ENCODE data around the gene PHACTR2.

The PHACTR2 gene

DNA sequence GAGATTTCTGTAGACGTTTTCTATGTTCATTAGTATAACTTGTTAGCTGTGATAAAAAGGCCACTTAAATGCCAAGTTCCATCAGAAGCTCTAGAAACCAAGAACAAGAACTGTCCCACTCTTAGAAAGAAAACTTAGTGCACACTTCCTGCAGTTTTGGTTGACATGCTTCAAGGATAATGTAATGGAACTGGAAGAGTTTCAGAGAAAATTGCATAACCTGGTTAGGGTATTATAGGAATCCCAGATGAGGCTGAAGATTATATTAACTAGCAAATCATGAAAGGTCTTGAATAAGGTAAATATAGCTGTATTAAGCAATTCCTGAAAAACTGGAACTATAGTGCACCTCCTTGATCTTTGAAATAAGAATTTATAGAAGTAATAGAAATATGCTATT, 1.8 kb upstream of the PHACTR2 start:
- DNase-seq, result no peak

- DNase-seq, result no peak
These were observed 1.2 kb upstream of the PHACTR2 start for GRCh38 chr6:143676437-143677045.

DNA sequence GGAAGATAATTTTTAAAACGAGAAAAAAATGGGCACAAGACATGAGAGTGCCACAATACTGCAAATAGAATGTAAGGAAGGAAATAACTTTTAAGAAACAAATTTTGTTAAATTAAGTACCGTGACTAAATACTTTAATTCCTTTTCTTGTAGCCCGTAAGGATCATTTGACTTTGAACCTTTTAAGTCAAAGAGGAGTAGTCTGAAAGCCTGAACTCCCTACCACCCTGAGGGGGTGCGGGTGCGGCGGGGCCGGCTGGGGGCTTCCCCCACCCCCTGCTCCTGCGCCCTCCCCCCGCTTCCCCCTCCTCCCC, 231 bp upstream of the PHACTR2 start:
- DNase-seq, result no peak

DNA sequence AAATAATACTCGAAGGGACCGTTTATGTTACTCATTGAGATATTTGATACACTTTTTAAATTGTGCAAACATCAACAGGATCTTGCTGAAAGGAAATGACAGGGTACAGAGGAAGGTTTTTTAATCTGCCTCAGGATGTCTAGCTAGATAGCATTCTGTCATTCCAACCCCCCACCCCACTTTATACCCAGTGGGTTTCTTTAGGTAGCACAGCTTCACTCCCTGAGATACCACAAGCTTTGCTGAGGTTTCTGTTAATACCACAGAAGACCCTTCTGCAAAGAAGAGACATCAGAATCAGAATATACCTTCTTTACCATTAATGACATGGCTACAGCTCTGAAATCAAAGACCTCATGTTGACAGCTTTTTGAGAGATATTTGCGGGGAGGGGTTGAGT, 1.3 kb downstream of the PHACTR2 start:
- no peak for DNase-seq

DNA sequence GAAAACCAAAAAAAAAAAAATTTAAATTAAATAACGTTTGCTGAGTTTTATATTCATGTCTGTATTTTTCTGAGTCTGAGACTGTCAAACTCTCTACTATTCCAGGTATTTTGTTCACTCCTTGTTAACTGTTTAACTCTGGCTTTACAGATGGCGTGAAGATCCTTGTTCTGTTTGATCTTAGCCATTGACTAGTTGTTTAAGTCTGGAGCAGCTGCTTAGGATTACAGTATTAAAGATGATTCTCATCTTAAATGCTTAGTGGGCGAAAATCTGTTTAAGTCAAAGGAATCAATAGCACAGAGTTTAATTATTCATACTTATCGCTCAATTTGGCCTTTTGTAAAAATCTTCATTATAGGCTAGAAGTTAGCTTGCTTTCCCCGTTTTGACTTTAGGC, 2.4 kb downstream of the PHACTR2 start:
- no peak for DNase-seq

DNA sequence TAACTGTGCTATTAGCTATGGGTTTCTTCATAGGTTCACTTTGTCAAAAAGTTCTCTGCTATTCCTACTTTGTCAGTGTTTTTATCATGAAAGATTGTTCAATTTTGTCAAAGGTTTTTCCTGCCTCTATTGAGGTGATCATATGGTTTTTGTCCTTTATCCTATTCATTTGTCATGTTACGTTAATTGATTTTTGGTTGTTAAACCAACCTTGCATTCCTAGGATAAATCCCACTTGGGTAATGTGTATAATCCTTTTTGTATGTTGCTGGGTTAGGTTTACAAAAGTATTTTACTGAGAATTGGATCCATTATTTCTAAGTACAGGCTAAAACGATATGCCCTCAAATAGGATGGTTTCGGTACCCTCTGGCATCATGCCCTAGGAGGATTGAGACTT, 5.0 kb downstream of the PHACTR2 start:
- DNase-seq, result no peak

- no peak for DNase-seq
These were observed 6.7 kb downstream of the PHACTR2 start for GRCh38 chr6:143684486-143684885.

DNA sequence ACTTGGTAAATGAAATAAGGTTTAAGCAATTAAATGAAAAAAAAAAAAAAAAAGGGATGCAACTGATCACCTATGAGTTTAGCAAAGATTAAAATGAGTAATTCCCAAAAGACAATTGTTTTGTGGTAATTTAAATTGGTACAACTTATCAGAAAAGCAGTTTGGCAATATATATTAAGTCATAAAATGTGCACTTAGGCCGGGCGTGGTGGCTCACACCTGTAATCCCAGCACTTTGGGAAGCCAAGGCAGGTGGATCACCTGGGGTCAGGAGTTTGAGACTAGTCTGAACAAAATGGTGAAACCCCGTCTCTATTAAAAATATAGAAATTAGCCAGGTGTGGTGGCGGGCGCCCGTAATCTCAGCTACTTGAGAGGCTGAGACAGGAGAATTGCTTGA, 7.9 kb downstream of the PHACTR2 start:
- no peak for DNase-seq

DNA sequence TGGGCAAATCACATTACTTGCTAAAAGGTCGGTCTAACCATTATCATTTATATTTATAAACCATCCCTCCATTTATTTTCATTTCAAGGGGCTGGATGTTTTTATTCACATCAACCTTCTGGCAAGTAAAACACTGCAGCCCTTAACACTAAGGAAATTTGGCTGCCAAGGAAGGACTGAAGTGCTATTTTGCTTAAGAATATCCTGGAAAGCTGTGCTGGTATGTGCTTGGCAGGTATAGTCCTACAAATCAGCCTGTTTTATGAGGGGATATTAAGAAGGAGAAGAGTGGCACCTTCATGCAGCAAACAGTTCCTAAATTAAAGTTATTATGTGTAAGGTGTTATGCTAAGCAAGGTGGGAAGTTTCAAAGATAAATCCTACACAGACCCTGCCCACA, 9.8 kb downstream of the PHACTR2 start:
- no peak for DNase-seq

DNA sequence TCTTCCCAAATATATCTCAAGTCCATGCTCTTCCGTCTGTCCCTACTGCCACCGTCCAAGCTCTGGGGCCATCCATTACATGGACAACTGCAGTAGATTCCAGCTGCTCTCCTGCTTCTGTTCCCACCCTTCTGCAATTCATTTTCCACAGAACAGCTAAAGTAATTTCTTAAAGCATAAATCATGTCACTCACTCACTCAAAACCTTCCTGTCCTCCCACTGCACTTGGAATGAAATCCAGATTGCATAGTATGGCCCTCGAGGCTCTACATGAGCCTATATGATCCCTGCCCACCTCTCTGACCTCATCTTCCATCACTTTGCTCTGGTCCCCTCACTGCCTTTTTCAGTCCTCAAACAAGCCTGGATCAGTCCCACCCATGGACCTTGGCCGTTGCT, 10.9 kb downstream of the PHACTR2 start:
- DNase-seq, result no peak

DNA sequence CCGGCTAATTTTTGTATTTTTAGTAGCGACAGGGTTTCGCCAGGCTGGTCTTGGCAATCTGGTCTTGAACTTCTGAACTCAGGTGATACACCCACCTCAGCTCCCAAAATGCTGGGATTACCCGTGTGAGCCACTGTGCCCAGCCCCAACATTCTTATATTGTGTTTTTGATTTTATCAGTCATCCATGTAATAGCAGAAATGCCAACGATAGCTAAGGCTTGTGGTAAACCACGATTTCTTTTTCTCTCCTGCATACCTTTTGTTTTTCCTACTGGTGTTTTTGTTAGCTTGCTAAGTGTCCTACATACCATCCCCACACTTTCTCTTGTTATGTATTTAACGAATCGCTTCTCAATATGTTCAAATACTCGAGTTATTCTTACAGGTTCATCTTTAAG, 12.1 kb downstream of the PHACTR2 start:
- DNase-seq, result no peak

DNA sequence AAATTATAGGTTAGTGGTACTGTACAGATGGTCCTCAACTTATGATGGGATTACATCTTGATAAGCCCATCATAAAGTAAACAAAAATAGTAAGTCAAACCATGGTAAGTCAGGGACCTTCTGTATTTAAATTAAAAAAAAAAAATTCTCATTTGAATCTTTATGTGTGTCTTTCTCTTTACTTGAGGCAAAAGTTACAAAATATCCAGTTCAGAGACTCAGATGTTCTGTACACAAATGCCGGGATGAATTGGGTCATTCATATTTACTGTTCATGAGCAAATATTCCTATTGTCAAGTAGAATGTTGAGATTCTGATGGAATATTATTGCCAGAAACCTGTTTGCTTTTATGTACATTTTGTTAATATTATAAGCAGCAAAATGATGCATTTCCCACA, 13.4 kb downstream of the PHACTR2 start:
- no peak for DNase-seq

DNA sequence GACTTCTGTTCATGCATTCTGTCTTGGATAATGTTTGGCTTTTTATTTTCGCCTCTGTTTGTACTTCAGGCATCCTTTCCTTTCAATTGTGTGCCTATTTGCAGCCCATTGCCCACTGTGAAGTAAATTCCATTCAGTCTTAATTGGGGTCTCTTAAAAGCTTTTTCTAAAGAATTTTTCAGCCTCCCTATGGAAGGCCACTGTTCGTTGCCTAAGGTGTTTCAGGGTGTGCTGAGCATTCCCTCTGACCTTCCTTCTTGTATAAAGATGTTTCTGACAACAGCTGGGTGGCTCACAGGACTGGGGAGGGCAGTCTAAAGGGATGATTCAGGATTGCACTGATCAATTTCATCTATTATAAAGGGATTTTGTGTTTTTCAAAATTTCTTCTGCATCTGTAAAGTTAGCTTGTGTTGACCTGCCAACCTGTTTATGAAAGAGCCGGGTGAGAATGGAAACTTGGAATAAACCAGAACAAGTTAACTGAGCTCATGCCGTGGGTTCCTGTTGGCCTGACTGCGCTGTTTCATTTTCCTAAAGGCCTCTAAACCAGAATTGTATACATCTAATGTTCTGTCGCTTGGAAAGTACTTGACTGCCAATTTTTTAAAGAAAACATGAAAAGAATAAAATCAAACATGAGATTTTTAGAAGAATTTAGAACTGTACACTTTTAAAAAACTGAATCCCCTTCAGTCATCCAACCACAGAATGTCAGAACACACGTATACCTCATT, 14.3 kb downstream of the PHACTR2 start:
- no peak for DNase-seq

DNA sequence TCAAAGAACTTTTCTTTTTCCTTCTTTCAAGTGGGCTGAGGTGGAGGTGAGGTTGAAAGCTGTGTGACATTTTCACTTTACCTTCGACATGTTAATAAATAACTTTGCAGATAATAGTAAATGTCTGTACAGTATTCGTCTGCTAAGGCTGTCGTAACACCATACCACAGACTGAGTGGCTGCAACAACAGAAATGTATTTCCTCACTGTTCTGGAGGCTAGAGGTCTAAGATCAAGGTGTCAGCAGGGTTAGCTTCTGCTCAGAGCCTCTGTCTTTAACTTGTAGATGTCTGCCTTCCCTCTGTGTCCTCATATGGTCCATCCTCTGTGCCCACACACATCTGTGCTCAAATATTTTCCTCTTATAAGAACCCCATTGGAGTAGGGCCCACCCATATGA, 14.9 kb downstream of the PHACTR2 start:
- DNase-seq, result no peak

DNA sequence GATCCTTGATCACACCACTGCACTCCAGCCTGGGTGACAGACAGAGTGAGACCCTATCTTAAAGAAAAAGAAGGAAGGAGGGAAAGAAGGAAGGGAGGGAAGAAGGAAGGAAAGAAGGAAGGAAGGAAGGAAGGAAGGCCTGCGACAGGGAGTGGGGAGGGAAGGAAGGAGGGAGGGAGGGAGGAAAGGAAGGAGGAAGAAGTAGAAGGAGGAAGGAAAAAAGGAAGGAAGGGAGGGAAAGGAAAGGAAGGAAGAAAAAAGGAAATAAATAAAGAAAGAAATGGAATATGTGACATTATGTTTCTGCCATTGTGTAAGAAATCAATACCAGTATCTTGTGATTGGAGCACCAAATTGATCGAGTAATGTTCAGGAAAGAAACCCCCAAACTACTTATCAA, 16.2 kb downstream of the PHACTR2 start:
- DNase-seq, result no peak

DNA sequence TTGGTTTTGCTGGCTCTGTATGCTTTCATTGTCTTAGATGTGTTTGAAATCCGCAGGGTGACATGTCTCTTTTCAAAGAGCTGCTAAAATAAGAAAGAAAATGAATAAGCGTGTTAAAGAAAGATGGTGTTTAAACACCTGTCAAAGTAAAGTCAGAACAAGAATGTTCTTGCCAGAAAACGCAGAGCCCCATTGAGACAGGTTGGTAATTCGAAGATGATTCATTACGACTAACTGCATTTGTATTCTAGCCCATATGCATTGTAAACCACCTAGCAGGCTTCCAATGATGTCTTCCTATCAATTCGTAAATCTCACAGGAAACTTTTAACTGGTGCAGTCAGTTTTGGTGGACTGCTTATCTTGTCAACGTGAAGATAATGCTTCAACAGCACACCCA, 16.8 kb downstream of the PHACTR2 start:
- no peak for DNase-seq

DNA sequence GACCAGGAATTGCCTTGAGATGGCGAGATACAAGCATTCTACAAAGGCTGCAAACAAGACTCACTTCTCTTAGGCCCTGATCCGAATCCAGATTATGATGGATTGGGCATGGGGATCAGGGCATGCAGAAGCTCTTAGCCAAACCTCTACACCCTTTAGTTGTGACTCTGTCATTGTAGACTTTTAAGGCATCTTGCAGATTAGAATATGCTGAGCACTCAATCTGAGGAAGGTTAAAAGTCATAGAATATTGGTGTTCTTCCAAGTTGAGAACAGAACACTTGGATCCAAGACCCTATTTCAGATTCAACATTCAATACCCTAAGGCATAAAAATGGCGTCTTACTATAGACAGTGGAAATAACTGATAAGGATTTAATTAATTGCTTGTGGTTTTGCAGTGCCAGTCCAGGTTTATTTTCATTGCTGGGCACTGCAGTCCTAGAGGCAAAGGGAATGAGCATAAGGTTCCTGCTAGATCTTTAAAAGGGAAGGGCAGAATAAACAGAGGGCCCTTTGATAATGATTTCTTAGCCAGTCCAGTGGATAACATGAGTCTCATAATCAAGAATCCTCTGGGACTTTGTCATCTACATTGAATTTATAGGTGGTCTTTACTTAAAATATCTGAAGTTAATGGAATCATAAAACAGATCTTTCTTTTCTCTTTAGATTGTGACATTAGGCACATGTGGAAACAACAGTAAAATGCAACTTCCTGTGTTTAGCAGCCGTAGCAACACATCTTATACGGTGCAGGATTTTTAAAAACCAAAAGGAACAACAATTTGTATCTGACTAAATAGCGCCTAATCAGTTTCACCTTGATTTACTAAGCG, 17.6 kb downstream of the PHACTR2 start:
- DNase-seq, result no peak

- no peak for DNase-seq
These were observed 18.4 kb downstream of the PHACTR2 start for GRCh38 chr6:143695969-143696663.

- no peak for DNase-seq
These were observed 18.9 kb downstream of the PHACTR2 start for GRCh38 chr6:143696664-143697000.

GRCh38 chr6:143697076-143697800, 19.5 kb downstream of the PHACTR2 start:
- no peak for DNase-seq

GRCh38 chr6:143698329-143698728, 20.6 kb downstream of the PHACTR2 start:
- DNase-seq, result no peak

DNA sequence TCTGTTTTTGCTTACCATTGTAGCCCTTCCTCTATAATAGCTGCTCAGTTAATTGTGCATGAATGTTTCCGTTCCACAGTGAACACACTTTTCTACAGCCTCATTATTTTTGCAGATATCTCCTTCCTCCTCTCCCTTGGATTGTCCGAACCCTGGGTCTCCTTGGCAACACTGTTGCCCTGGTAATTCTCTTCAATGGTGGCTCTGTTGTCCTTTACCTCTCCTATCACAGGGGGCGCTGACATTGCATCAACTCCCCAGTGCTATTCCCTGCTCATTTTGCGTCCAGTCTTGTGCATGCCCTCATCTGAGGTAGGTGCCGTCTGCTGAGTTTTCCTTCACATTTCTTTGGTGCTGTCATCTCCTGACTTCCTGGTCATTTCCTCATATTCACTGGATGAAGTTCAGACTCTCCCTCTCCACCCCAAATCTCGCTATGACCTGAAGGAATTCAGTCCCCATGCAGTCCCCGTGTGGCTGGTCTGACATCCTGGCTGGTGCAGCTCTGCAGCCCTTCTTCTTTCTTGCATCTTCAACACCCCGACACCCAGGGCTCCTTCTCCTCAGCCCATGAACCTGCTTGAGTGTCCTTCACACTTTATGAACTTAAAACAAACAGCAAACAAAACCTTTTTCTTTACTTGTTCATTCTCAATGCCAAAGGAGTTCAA, 21.1 kb downstream of the PHACTR2 start:
- no peak for DNase-seq

DNA sequence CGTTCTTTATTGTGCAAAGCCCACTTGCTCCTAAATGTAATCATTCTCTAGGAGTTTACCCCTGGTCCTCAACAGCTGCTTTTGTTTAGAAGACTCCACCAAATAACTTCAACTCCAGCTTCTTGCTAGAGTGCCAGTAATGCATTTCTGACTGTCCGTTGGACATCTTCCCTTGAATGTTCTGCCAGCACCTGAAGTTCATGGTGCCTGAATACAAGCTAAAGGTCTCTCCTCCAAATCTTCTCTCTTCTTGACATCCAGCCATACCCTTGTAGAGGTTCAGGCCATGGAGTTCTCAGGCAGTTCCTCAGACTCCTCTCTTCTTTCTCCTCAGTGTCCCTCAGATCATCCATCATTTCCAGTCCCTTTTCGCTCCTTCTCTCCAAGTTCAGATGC, 21.7 kb downstream of the PHACTR2 start:
- no peak for DNase-seq
